Activated CD4-positive, alpha-beta T cell treated with anti-CD3 and anti-CD28 coated beads for 1 hour (primary cell): ENCODE data around the gene SLC2A11.

Experiments used
- DNase-seq: peaks from one replicate; pipeline ENCODE4 v3.0.0-alpha.2; 2020

SLC2A11 gene

GRCh38 chr22:23833017-23833751 lies 24.5 kb upstream of the SLC2A11 start:
- no peak for DNase-seq

GRCh38 chr22:23833911-23834317 lies 23.8 kb upstream of the SLC2A11 start:
- DNase-seq = no peak

- DNase-seq = no peak
These were observed 23.3 kb upstream of the SLC2A11 start for GRCh38 chr22:23834406-23834792.

GRCh38 chr22:23834793-23835483 lies 22.7 kb upstream of the SLC2A11 start:
- no peak for DNase-seq

GRCh38 chr22:23835484-23836144 lies 22.1 kb upstream of the SLC2A11 start:
- DNase-seq = no peak

GRCh38 chr22:23836281-23836680 lies 21.4 kb upstream of the SLC2A11 start:
- DNase-seq = no peak

- no peak for DNase-seq
These were observed 20.8 kb upstream of the SLC2A11 start for GRCh38 chr22:23836692-23837495.

GRCh38 chr22:23837496-23837859 lies 20.2 kb upstream of the SLC2A11 start:
- DNase-seq = no peak

- no peak for DNase-seq
These were observed 19.6 kb upstream of the SLC2A11 start for GRCh38 chr22:23837911-23838680.

- DNase-seq = peak; percentile 93
These were observed 18.8 kb upstream of the SLC2A11 start, which contains the start of gene DERL3 for GRCh38 chr22:23838681-23839468. Gene DERL3 (minus strand): TSS chr22:23839006. CDS start chr22:23838987, 19 bp downstream.

GRCh38 chr22:23840026-23840425 lies 17.6 kb upstream of the SLC2A11 start:
- no peak for DNase-seq

- no peak for DNase-seq
These were observed 16.4 kb upstream of the SLC2A11 start for GRCh38 chr22:23841292-23841691.

- no peak for DNase-seq
These were observed 15.8 kb upstream of the SLC2A11 start for GRCh38 chr22:23841736-23842445.

- DNase-seq = no peak
These were observed 15.1 kb upstream of the SLC2A11 start for GRCh38 chr22:23842599-23842998.

- DNase-seq = no peak
These were observed 12.9 kb upstream of the SLC2A11 start for GRCh38 chr22:23844739-23845202.

GRCh38 chr22:23845265-23846080 lies 12.2 kb upstream of the SLC2A11 start:
- no peak for DNase-seq

- DNase-seq = no peak
These were observed 11.6 kb upstream of the SLC2A11 start for GRCh38 chr22:23846081-23846469.

- DNase-seq = no peak
These were observed 10.3 kb upstream of the SLC2A11 start for GRCh38 chr22:23847310-23847920.
